Psoas muscle (tissue), 8 donors: ENCODE data around the gene PACRG. TPM values are rescaled to one million over a fixed set of nuclear protein-coding genes. Genes with fewer than 3 reads are reported as not detected.

Experiments used
- ATAC-seq, 4 donors: fragments of 200-7000 bp; cut with Tn5 transposase; one replicate each; pipeline ENCODE4 v1.9.1; 2020; ENCODE audit warnings: moderate library complexity in 3 of 4, mild to moderate bottlenecking in 2 of 4
- DNase-seq, 2 donors: peaks; one replicate each; pipeline ENCODE4 v3.0.0-alpha.2; 2020
- H3K27ac ChIP-seq: fragments of 200-600 bp; one replicate; pipeline ENCODE4 v1.8.0; 2022
- H3K27me3 ChIP-seq, 3 donors: fragments of 200-600 bp in 1 of 3; one replicate each; pipeline versions ENCODE4 v1.6.1 to v1.8.0; 2013 to 2022; ENCODE audit warnings: low read length in 2 of 3, mild to moderate bottlenecking in 2 of 3, moderate library complexity in 1 of 3; ENCODE audit not compliant: insufficient read depth in 3 of 3
- H3K36me3 ChIP-seq, 2 donors: fragments of 200-600 bp in 1 of 2; one replicate each; pipeline versions ENCODE4 v1.6.1 to v1.8.0; 2013 to 2022; ENCODE audit warnings: low read depth in 1 of 2, mild to moderate bottlenecking in 1 of 2, moderate library complexity in 1 of 2; ENCODE audit not compliant: insufficient read depth in 1 of 2
- H3K4me1 ChIP-seq: fragments of 200-600 bp; one replicate; pipeline ENCODE4 v1.8.0; 2022
- H3K4me3 ChIP-seq: fragments of 200-600 bp; one replicate; pipeline ENCODE4 v1.8.0; 2022; ENCODE audit warnings: mild to moderate bottlenecking
- H3K9me3 ChIP-seq: fragments of 200-600 bp; one replicate; pipeline ENCODE4 v1.8.0; 2022
- CTCF ChIP-seq: fragments of 200-600 bp; IDR thresholded peaks from one replicate; pipeline ENCODE4 v1.8.0; 2022; ENCODE audit warnings: antibody characterized with exemption
- WGBS, 3 donors: extraction: QIAGEN DNeasy Blood & Tissue Kit; methylation state at CpG; one replicate each; pipeline versions ENCODE4 v1.1.6 to v1.1.7; 2013; 5-methylcytosine and 5-hydroxymethylcytosine counted together
- intact Hi-C, 2 donors: fragments of 100-400 bp; cut with DNase I; formaldehyde crosslinking; loops; one replicate each; pipeline versions ENCODE4 v1.11.0 to v1.14.2; 2022
- polyA plus RNA-seq, 3 donors: library from polyadenylated mRNA; stranded (reverse); fragments of 200-250 nt; gene quantifications; one replicate each; pipeline ENCODE4 v1.2.3, GENCODE V29; 2013
- total RNA-seq, 4 donors: library from RNA; stranded (reverse); fragmentation: NEBNext Ultra II Directional in 2 of 4; extraction: Animal tissue kit (Norgen Biotek cat#: 25700) in 2 of 4; gene quantifications; one replicate each; pipeline versions ENCODE4 v1.2.1 to v1.2.4, GENCODE V29; 2021 to 2023
- donor health status: healthy with polysubstance abuse.
- donor health status: DM: no; HTN: no; CAD: no; lungs with moderate emphysema.
- donor health status: Bipolar disorder and iron deficiency.
- donor health status: healthy.
- donor health status: DM: yes; HTN: yes; CAD: no.
- donor health status: DM: no; HTN: no; CAD: no.
- donor health status: DM: no; HTN: no; CAD: no.
- donor health status: DM: yes; HTN: yes; CAD: no.

The PACRG gene
- total and polyA plus RNA-seq, 7 donors: 0.17 to 3.1 (median 1.8) TPM

GRCh38 chr6:162889303-162889702 is 161.5 kb downstream of the PACRG start:
- WGBS, 3 donors: 14 to 45% (median 26%) methylated on average over 1 of the region's 1 CpG
- ATAC-seq (no peak), DNase-seq (no peak)
- peaks cover 5% of the 10 kb centered on the region for H3K4me1 ChIP-seq
- no peak for TF ChIP-seq CTCF
- no peak overlapping the region for H3K4me3 ChIP-seq
- intact Hi-C loops: no loop called here
- H3K36me3 ChIP-seq: no peaks in the 10 kb centered on the region
- no peaks in the 10 kb centered on the region for H3K27me3 ChIP-seq
- H3K27ac ChIP-seq: no peak overlapping the region
- H3K9me3 ChIP-seq: no peaks in the 10 kb centered on the region

- Histone ChIP-seq H3K27ac (no peak overlapping the region), H3K4me1 (no peaks in the 10 kb centered on the region), H3K9me3 (no peaks in the 10 kb centered on the region), H3K27me3 (no peaks in the 10 kb centered on the region), H3K4me3 (no peak overlapping the region), H3K36me3 (no peaks in the 10 kb centered on the region)
- intact Hi-C loops: no loop called here
- no peak for TF ChIP-seq CTCF
- no peak for DNase-seq
- ATAC-seq: no peak
- 92 to 95% (median 95%) methylated on average over 8 of the region's 8 CpGs for WGBS, 3 donors
Measured at GRCh38 chr6:162898011-162898410, 170.2 kb downstream of the PACRG start.

GRCh38 chr6:162899148-162899547 is 171.4 kb downstream of the PACRG start:
- ATAC-seq: peak; percentile 59 to 86 (median 68)
- no peak for DNase-seq
- peaks cover 0 to under 1% (median 0%) of the 10 kb centered on the region in 3 donors for H3K27me3 ChIP-seq
- intact Hi-C loops: no loop called here
- no peak for TF ChIP-seq CTCF
- no peaks in the 10 kb centered on the region for H3K9me3 ChIP-seq
- no peak overlapping the region for H3K27ac ChIP-seq
- no peaks in the 10 kb centered on the region for H3K4me1 ChIP-seq
- no peaks in the 10 kb centered on the region for H3K36me3 ChIP-seq
- no peak overlapping the region for H3K4me3 ChIP-seq
- 51 to 57% (median 57%) methylated on average over 8 of the region's 8 CpGs for WGBS, 3 donors

GRCh38 chr6:162900503-162900902 is 172.7 kb downstream of the PACRG start:
- no peak for TF ChIP-seq CTCF
- H3K27me3 ChIP-seq: peaks cover 0 to 2% (median 0%) of the 10 kb centered on the region in 3 donors
- intact Hi-C loops: no loop called here
- no peak overlapping the region for H3K27ac ChIP-seq
- DNase-seq (no peak), ATAC-seq (no peak)
- WGBS, 3 donors: 92 to 94% (median 93%) methylated on average over 10 of the region's 10 CpGs
- H3K4me1 ChIP-seq: no peaks in the 10 kb centered on the region
- no peaks in the 10 kb centered on the region for H3K9me3 ChIP-seq
- no peaks in the 10 kb centered on the region for H3K36me3 ChIP-seq
- H3K4me3 ChIP-seq: no peak overlapping the region

- WGBS, 3 donors: 90 to 93% (median 92%) methylated on average over 9 of the region's 9 CpGs
- H3K9me3 ChIP-seq: no peaks in the 10 kb centered on the region
- no peak overlapping the region for H3K27ac ChIP-seq
- H3K36me3 ChIP-seq: no peaks in the 10 kb centered on the region
- no peak for TF ChIP-seq CTCF
- ATAC-seq (no peak), DNase-seq (no peak)
- peaks cover 0 to 2% (median 0%) of the 10 kb centered on the region in 3 donors for H3K27me3 ChIP-seq
- intact Hi-C loops: no loop called here
- H3K4me3 ChIP-seq: no peak overlapping the region
- H3K4me1 ChIP-seq: no peaks in the 10 kb centered on the region
Measured at GRCh38 chr6:162904069-162904663, 176.4 kb downstream of the PACRG start.
